Measurements from ENCODE around the gene ZNF598. TPM values are rescaled to one million over a fixed set of nuclear protein-coding genes. Genes with fewer than 3 reads are reported as not detected.
A peak's percentile ranks its signal among the peaks of the same experiment; 100 is the strongest.

Gene ZNF598
- total RNA-seq, 2 experiments from 2014 or later, result 39.7 to 43.6 TPM

DNA sequence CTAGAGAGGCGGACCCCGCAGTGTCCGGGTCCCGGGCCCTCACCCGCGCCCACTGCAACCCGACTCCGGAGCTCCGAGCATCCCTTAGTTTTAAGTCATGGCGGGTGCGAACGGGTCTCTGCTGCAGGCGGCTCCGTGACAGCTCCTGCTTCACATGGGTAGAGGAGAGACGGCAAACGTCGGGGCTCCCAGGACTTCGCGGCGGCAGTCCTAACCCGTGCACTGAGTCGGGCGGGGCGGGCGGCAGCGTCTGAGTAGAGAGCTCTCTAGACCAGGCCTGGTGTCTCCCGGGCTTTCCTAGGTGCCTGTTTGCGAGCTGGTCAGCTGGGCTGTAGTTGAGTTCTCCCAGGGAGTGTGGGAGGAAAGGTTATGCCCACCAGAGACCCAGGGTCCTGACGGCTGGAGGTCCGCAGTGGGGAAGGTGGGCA, 38.5 kb upstream of the ZNF598 start:
- peak overlapping the region; percentile 93 for H3K4me3 Mint-ChIP-seq
- intact Hi-C loops (cut with DNase I, micrococcal nuclease), result loop anchor here in 1 of 2 experiments (1.0 to 10.0 kb wide), 9 partner anchors 25 to 634 kb away; partner anchors contain the start of genes CLCN7, KCTD5, MLST8 and NDUFB10
- H3K27ac Mint-ChIP-seq, result peak overlapping the region; percentile 56
- H3K27me3 Mint-ChIP-seq, result no peaks in the 10 kb centered on the region
- Histone ChIP-seq H3K4me1 (ENCODE audit: insufficient read depth, low read length) (peaks cover 33% of the 10 kb centered on the region), H3K9me3 (ENCODE audit: control insufficient read depth in 1 of 2, insufficient read depth in 1 of 2, low read length in 2 of 2) (no peaks in the 10 kb centered on the region), H3K4me3 (ENCODE audit: low read length) (peak overlapping the region; percentile 96), H3K27me3 (ENCODE audit: control insufficient read depth in 1 of 2, insufficient read depth in 2 of 2, low read length in 2 of 2) (no peaks in the 10 kb centered on the region), H3K36me3 (ENCODE audit: insufficient read depth, low read length) (peaks cover 23% of the 10 kb centered on the region), H3K27ac (ENCODE audit: low read depth in 1 of 2, low read length in 2 of 2) (peak overlapping the region in 1 of 2 donors; percentile 29)
- peak; percentile 35 for ATAC-seq (ENCODE audit: poor library complexity)
- no peaks in the 10 kb centered on the region for H3K9me3 Mint-ChIP-seq
- H3K36me3 Mint-ChIP-seq (ENCODE audit: low read depth), result peaks cover 17% of the 10 kb centered on the region
- TF ChIP-seq, protein P1, sequence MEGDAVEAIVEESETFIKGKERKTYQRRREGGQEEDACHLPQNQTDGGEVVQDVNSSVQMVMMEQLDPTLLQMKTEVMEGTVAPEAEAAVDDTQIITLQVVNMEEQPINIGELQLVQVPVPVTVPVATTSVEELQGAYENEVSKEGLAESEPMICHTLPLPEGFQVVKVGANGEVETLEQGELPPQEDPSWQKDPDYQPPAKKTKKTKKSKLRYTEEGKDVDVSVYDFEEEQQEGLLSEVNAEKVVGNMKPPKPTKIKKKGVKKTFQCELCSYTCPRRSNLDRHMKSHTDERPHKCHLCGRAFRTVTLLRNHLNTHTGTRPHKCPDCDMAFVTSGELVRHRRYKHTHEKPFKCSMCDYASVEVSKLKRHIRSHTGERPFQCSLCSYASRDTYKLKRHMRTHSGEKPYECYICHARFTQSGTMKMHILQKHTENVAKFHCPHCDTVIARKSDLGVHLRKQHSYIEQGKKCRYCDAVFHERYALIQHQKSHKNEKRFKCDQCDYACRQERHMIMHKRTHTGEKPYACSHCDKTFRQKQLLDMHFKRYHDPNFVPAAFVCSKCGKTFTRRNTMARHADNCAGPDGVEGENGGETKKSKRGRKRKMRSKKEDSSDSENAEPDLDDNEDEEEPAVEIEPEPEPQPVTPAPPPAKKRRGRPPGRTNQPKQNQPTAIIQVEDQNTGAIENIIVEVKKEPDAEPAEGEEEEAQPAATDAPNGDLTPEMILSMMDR (IDR thresholded peaks at IDR 0.05), result no peak
- ChIA-PET POLR2A (interaction anchor here (0.9 to 3.0 kb wide), 9 partner anchors 26 to 730 kb away, joined by 3 to 32 read pairs (median 4); partner anchors contain the start of genes PGP, RPS2 and TRAF7), CTCF (interaction anchor here (0.7 to 2.0 kb wide), 7 partner anchors 9 to 107 kb away, joined by 3 to 14 read pairs (median 4); partner anchors contain the start of genes RPS2 and TRAF7)
- DNase-seq, result peak in 1 of 14 experiments; percentile 12
- H3K4me1 Mint-ChIP-seq (ENCODE audit: low read depth), result peaks cover 23% of the 10 kb centered on the region

- POLR2A ChIA-PET, result interaction anchor here (0.8 to 3.0 kb wide), 15 partner anchors 20 to 730 kb away, joined by 3 to 32 read pairs (median 4); partner anchors contain the start of genes PGP, PKD1, RPS2 and TRAF7
- Histone ChIP-seq H3K27ac (ENCODE audit: low read depth in 1 of 2, low read length in 2 of 2) (peak within 1 kb of the TSS in 1 of 2 donors; percentile 29), H3K4me1 (ENCODE audit: insufficient read depth, low read length) (peaks cover 33% of the 10 kb centered on the region), H3K27me3 (ENCODE audit: control insufficient read depth in 1 of 2, insufficient read depth in 2 of 2, low read length in 2 of 2) (no peaks in the 10 kb centered on the region), H3K9me3 (ENCODE audit: control insufficient read depth in 1 of 2, insufficient read depth in 1 of 2, low read length in 2 of 2) (no peaks in the 10 kb centered on the region), H3K36me3 (ENCODE audit: insufficient read depth, low read length) (peaks cover 19% of the 10 kb centered on the region), H3K4me3 (ENCODE audit: low read length) (peak within 1 kb of the TSS; percentile 96)
- intact Hi-C loops (cut with DNase I, micrococcal nuclease), result loop anchor here in 1 of 2 experiments (1.0 to 10.0 kb wide), 9 partner anchors 24 to 635 kb away; partner anchors contain the start of genes CLCN7, KCTD5, MLST8 and NDUFB10
- H3K27me3 Mint-ChIP-seq, result no peaks in the 10 kb centered on the region
- CTCF ChIA-PET, result interaction anchor here (0.7 to 2.0 kb wide), 8 partner anchors 9 to 107 kb away, joined by 3 to 14 read pairs (median 4); partner anchors contain the start of genes RPS2 and TRAF7
- H3K9me3 Mint-ChIP-seq, result no peaks in the 10 kb centered on the region
- TF ChIP-seq, protein P1 (IDR thresholded peaks at IDR 0.05), result peak; percentile 57
- DNase-seq, result peak; percentile 78 to 96 (median 90)
- peak; percentile 90 for ATAC-seq (ENCODE audit: poor library complexity)
- H3K4me3 Mint-ChIP-seq, result peak within 1 kb of the TSS; percentile 93
- peak within 1 kb of the TSS; percentile 56 for H3K27ac Mint-ChIP-seq
- peaks cover 13% of the 10 kb centered on the region for H3K36me3 Mint-ChIP-seq (ENCODE audit: low read depth)
- H3K4me1 Mint-ChIP-seq (ENCODE audit: low read depth), result peaks cover 23% of the 10 kb centered on the region
Measured at GRCh38 chr16:2047330-2048115, 37.9 kb upstream of the ZNF598 start, which contains the start of the genes NTHL1 and TSC2. TSS of gene NTHL1 (minus strand) at chr16:2047834. CDS start at chr16:2047823, 11 bp downstream. TSS of gene TSC2 (plus strand) at chr16:2047985. CDS start at chr16:2048616, 631 bp downstream.

DNA sequence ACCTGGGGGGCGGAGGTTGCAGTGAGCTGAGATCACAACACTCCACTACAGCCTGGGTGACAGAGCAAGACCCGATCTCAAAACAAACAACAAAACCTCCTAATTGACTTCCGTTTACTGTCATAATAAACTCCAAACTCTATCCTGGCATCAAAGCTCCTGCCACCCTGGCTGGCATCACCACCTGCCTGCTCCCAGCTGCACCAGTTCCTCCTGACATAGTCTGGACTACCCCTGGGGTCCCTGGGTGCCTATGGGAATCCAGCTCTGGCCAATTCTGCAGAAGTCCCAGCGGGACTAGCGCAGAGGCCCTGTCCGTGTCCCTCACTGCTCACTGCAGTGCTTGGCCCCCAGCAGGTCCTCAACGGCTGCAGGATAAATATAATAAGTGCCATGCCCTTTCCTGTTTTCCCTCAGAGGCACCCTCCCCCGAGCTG, 37.3 kb upstream of the ZNF598 start:
- no peak overlapping the region for H3K27ac Mint-ChIP-seq
- Histone ChIP-seq H3K36me3 (ENCODE audit: insufficient read depth, low read length) (peaks cover 13% of the 10 kb centered on the region), H3K4me3 (ENCODE audit: low read length) (peak overlapping the region; percentile 96), H3K4me1 (ENCODE audit: insufficient read depth, low read length) (peaks cover 33% of the 10 kb centered on the region), H3K9me3 (ENCODE audit: control insufficient read depth in 1 of 2, insufficient read depth in 1 of 2, low read length in 2 of 2) (no peaks in the 10 kb centered on the region), H3K27ac (ENCODE audit: low read depth in 1 of 2, low read length in 2 of 2) (no peak overlapping the region), H3K27me3 (ENCODE audit: control insufficient read depth in 1 of 2, insufficient read depth in 2 of 2, low read length in 2 of 2) (no peaks in the 10 kb centered on the region)
- ChIA-PET POLR2A (interaction anchor here (0.8 to 3.0 kb wide), 10 partner anchors 19 to 731 kb away, joined by 3 to 32 read pairs (median 4); partner anchors contain the start of genes PGP, PKD1, RPS2 and TRAF7), CTCF (interaction anchor here (0.9 to 1.5 kb wide), 2 partner anchors 10 to 94 kb away, joined by 4 read pairs; no protein-coding TSS in a partner anchor)
- peak overlapping the region; percentile 92 for H3K4me3 Mint-ChIP-seq
- ATAC-seq (ENCODE audit: poor library complexity), result no peak
- TF ChIP-seq, protein P1 (IDR thresholded peaks at IDR 0.05), result no peak
- intact Hi-C loops (cut with DNase I, micrococcal nuclease), result loop anchor here in 1 of 2 experiments (5.0 to 10.0 kb wide), 7 partner anchors 40 to 635 kb away; partner anchors contain the start of genes CLCN7, KCTD5, MLST8 and NDUFB10
- H3K36me3 Mint-ChIP-seq (ENCODE audit: low read depth), result peaks cover 9% of the 10 kb centered on the region
- DNase-seq, result no peak
- H3K9me3 Mint-ChIP-seq, result no peaks in the 10 kb centered on the region
- H3K4me1 Mint-ChIP-seq (ENCODE audit: low read depth), result peaks cover 23% of the 10 kb centered on the region
- no peaks in the 10 kb centered on the region for H3K27me3 Mint-ChIP-seq

All from CD4-positive, alpha-beta T cell (primary cell).